MCF 10A (cell line): ENCODE measurements around the gene CENPK. TPM values are rescaled to one million over a fixed set of nuclear protein-coding genes. Genes with fewer than 3 reads are reported as not detected.

Source experiments
- BruUV-seq: library from RNA; stranded (reverse); fragments of 400-500 nt; replicated peaks from 2 replicates; lab custom pipeline; 2021; lab: Mats Ljungman, UMichigan
- CTCF ChIA-PET: fragments of 300-600 bp; sonication (Branson Sonifier 250); formaldehyde crosslinking; extraction: SDS; loops from one replicate; lab custom pipeline; 2021; ENCODE audit warnings: antibody characterized with exemption, inconsistent platforms; lab: Yijun Ruan, JAX
- POLR2A ChIA-PET: fragments of 300-600, 350-650 bp; sonication (Branson Sonifier 250); formaldehyde crosslinking; extraction: SDS; loops from one replicate; lab custom pipeline; 2020; ENCODE audit warnings: antibody characterized with exemption, inconsistent platforms; lab: Yijun Ruan, JAX
- DNase-seq: peaks from one replicate; pipeline ENCODE4 v3.0.0-alpha.2; 2018; ENCODE audit not compliant: unreplicated experiment
- H3K27ac Mint-ChIP-seq: one replicate; pipeline ENCODE4 v1.8.0; 2022; ENCODE audit warnings: mild to moderate bottlenecking, low read depth, mixed read lengths; ENCODE audit not compliant: unreplicated experiment
- H3K27me3 Mint-ChIP-seq: one replicate; pipeline ENCODE4 v1.8.0; 2022; ENCODE audit warnings: mixed read lengths; ENCODE audit not compliant: insufficient read depth, unreplicated experiment
- H3K36me3 Mint-ChIP-seq: one replicate; pipeline ENCODE4 v1.8.0; 2022; ENCODE audit warnings: mild to moderate bottlenecking, moderate library complexity, mixed read lengths; ENCODE audit not compliant: insufficient read depth, unreplicated experiment
- H3K4me1 Mint-ChIP-seq: one replicate; pipeline ENCODE4 v1.8.0; 2022; ENCODE audit warnings: mixed read lengths; ENCODE audit not compliant: insufficient read depth, unreplicated experiment
- H3K4me3 Mint-ChIP-seq: one replicate; pipeline ENCODE4 v1.8.0; 2022; ENCODE audit warnings: mild to moderate bottlenecking, moderate library complexity, mixed read lengths; ENCODE audit not compliant: unreplicated experiment
- H3K9me3 Mint-ChIP-seq: one replicate; pipeline ENCODE4 v1.8.0; 2022; ENCODE audit warnings: mixed read lengths; ENCODE audit not compliant: unreplicated experiment
- CTCF ChIP-seq: fragments of 200-600 bp; IDR thresholded peaks from one replicate; pipeline ENCODE4 v1.8.0; 2022; ENCODE audit warnings: antibody characterized with exemption, mild to moderate bottlenecking; ENCODE audit not compliant: unreplicated experiment
- intact Hi-C: fragments of 100-400 bp; cut with micrococcal nuclease; formaldehyde crosslinking; loops from 2 replicates; pipeline ENCODE4 v1.14.1; 2022
- total RNA-seq: library from RNA; stranded (reverse); gene quantifications from 2 replicates; pipeline ENCODE4 v1.2.3, GENCODE V29; 2022

Gene CENPK
- total RNA-seq, 1 experiment from 2014 or later = 15.3 TPM

- ChIA-PET CTCF (no interaction called here), POLR2A (interaction anchor here (1.1 kb wide), 1 partner anchor 25 kb away, joined by 3 read pairs; the partner anchor contains the start of genes CENPK and PPWD1)
- intact Hi-C loops = no loop called here
- no peak for DNase-seq
- no TSS peak for BruUV-seq
- TF ChIP-seq CTCF = no peak
- Mint-ChIP-seq H3K4me1 (no peaks in the 10 kb centered on the region), H3K27ac (no peak overlapping the region), H3K4me3 (no peak overlapping the region), H3K36me3 (peaks cover 53% of the 10 kb centered on the region), H3K9me3 (no peaks in the 10 kb centered on the region), H3K27me3 (no peaks in the 10 kb centered on the region)
These were observed 25.7 kb upstream of the CENPK start for GRCh38 chr5:65588694-65589093.

- no peaks in the 10 kb centered on the region for H3K9me3 Mint-ChIP-seq
- no peak overlapping the region for H3K27ac Mint-ChIP-seq
- ChIA-PET CTCF (no interaction called here), POLR2A (interaction anchor here (0.9 kb wide), 1 partner anchor 14 kb away, joined by 3 read pairs; the partner anchor contains the start of genes CENPK and PPWD1)
- H3K36me3 Mint-ChIP-seq = peaks cover 53% of the 10 kb centered on the region
- no peaks in the 10 kb centered on the region for H3K4me1 Mint-ChIP-seq
- no peak overlapping the region for H3K4me3 Mint-ChIP-seq
- DNase-seq = no peak
- BruUV-seq = no TSS peak
- H3K27me3 Mint-ChIP-seq = no peaks in the 10 kb centered on the region
- intact Hi-C loops = no loop called here
- TF ChIP-seq CTCF = no peak
These were observed 14.2 kb upstream of the CENPK start for GRCh38 chr5:65577141-65577540.

- POLR2A ChIA-PET = interaction anchor here (0.9 to 1.8 kb wide), 7 partner anchors 9 to 53 kb away, joined by 3 to 5 read pairs (median 4); no protein-coding TSS in a partner anchor
- no peak for DNase-seq
- no peaks in the 10 kb centered on the region for H3K27me3 Mint-ChIP-seq
- H3K27ac Mint-ChIP-seq = no peak overlapping the region
- H3K4me1 Mint-ChIP-seq = no peaks in the 10 kb centered on the region
- CTCF ChIA-PET = interaction anchor here (1.4 kb wide), 1 partner anchor 16 kb away, joined by 3 read pairs; no protein-coding TSS in a partner anchor
- peaks cover 41% of the 10 kb centered on the region for H3K36me3 Mint-ChIP-seq
- intact Hi-C loops = no loop called here
- no peak overlapping the region for H3K4me3 Mint-ChIP-seq
- TF ChIP-seq CTCF = no peak
- no peaks in the 10 kb centered on the region for H3K9me3 Mint-ChIP-seq
- no TSS peak for BruUV-seq
These were observed 7.7 kb upstream of the CENPK start for GRCh38 chr5:65570598-65571226.

- H3K9me3 Mint-ChIP-seq = no peaks in the 10 kb centered on the region
- intact Hi-C loops = no loop called here
- peaks cover 36% of the 10 kb centered on the region for H3K36me3 Mint-ChIP-seq
- CTCF ChIA-PET = no interaction called here
- BruUV-seq = no TSS peak
- H3K27me3 Mint-ChIP-seq = no peaks in the 10 kb centered on the region
- H3K27ac Mint-ChIP-seq = no peak overlapping the region
- no peak for DNase-seq
- POLR2A ChIA-PET = no interaction called here
- no peak for TF ChIP-seq CTCF
- peaks cover 16% of the 10 kb centered on the region for H3K4me1 Mint-ChIP-seq
- no peak overlapping the region for H3K4me3 Mint-ChIP-seq
These were observed 3.5 kb upstream of the CENPK start for GRCh38 chr5:65566505-65566904.
